ENCODE measurements around the gene DLGAP3. TPM values are rescaled to one million over a fixed set of nuclear protein-coding genes. Genes with fewer than 3 reads are reported as not detected.

DLGAP3 gene
- total and polyA plus RNA-seq, 5 experiments from 2014 or later = 0.06 to 0.81 (median 0.27) TPM

GRCh38 chr1:34816778-34817177, 112.7 kb downstream of the DLGAP3 start:
- no peak for DNase-seq
- Mint-ChIP-seq H3K27ac (no peak overlapping the region), H3K4me1 (no peaks in the 10 kb centered on the region), H3K36me3 (peaks cover 0 to 15% (median 0%) of the 10 kb centered on the region in 3 donors), H3K9me3 (peaks cover 0 to 2% (median 0%) of the 10 kb centered on the region in 9 donors), H3K4me3 (no peak overlapping the region), H3K27me3 (peaks cover 0 to 2% (median 0%) of the 10 kb centered on the region in 5 donors)
- POLR2A ChIA-PET = no interaction called here
- ATAC-seq = no peak

GRCh38 chr1:34816332-34816731, 113.1 kb downstream of the DLGAP3 start:
- H3K9me3 Mint-ChIP-seq = peaks cover 0 to under 1% (median 0%) of the 10 kb centered on the region in 9 donors
- H3K36me3 Mint-ChIP-seq = peaks cover 0 to 12% (median 0%) of the 10 kb centered on the region in 3 donors
- POLR2A ChIA-PET = no interaction called here
- peaks cover 0 to 4% (median 0%) of the 10 kb centered on the region in 4 donors for H3K4me1 Mint-ChIP-seq
- H3K4me3 Mint-ChIP-seq = no peak overlapping the region
- H3K27ac Mint-ChIP-seq = no peak overlapping the region
- DNase-seq (no peak), ATAC-seq (no peak)
- H3K27me3 Mint-ChIP-seq = peaks cover 0 to 2% (median 0%) of the 10 kb centered on the region in 5 donors

Other genes starting within 250 kb of the DLGAP3 start
- gene GJB5, start 174.6 kb downstream of the DLGAP3 start, total RNA-seq = not detected
- gene GJB5, start 174.6 kb downstream of the DLGAP3 start, polyA plus RNA-seq = not detected
- not detected for gene GJB4, start 169.9 kb downstream of the DLGAP3 start, total RNA-seq
- gene GJB4, start 169.9 kb downstream of the DLGAP3 start, polyA plus RNA-seq = not detected
- not detected for gene GJB3, start 148.4 kb downstream of the DLGAP3 start, total RNA-seq
- not detected for gene GJB3, start 148.4 kb downstream of the DLGAP3 start, polyA plus RNA-seq
- gene GJA4, start 136.7 kb downstream of the DLGAP3 start, total RNA-seq = not detected
- gene GJA4, start 136.7 kb downstream of the DLGAP3 start, polyA plus RNA-seq = not detected
- 10 to 100 TPM; 40.9 to 42.2 TPM for gene SMIM12, start 69.9 kb downstream of the DLGAP3 start, total RNA-seq
- 10 to 100 TPM; 59.1 to 77.3 (median 71.7) TPM for gene SMIM12, start 69.9 kb downstream of the DLGAP3 start, polyA plus RNA-seq
- gene TMEM35B, start 55.7 kb upstream of the DLGAP3 start, total RNA-seq = 10 to 100 TPM; 34.3 to 36.4 TPM
- gene TMEM35B, start 55.7 kb upstream of the DLGAP3 start, polyA plus RNA-seq = 100 to 1,000 TPM; 145 to 154 (median 146) TPM
- gene ZMYM6, start 102.3 kb upstream of the DLGAP3 start, total RNA-seq = 10 to 100 TPM; 55.2 to 55.5 TPM
- 1 to 10 TPM; 6.9 to 9.9 (median 9.6) TPM for gene ZMYM6, start 102.3 kb upstream of the DLGAP3 start, polyA plus RNA-seq
- 10 to 100 TPM; 28.5 to 32.9 TPM for gene ZMYM1, start 149.7 kb upstream of the DLGAP3 start, total RNA-seq
- gene ZMYM1, start 149.7 kb upstream of the DLGAP3 start, polyA plus RNA-seq = 10 to 100 TPM; 12.4 to 16.6 (median 16.3) TPM